Natural killer cell (primary cell): Measurements from ENCODE around the gene COL25A1. TPM values are rescaled to one million over a fixed set of nuclear protein-coding genes. Genes with fewer than 3 reads are reported as not detected.

Experiments used
- ATAC-seq, 3 donors: fragments of 150-1000 bp in 2 of 3; fragments of 200-7000 bp in 1 of 3; cut with Tn5 transposase; 1 replicate in 1 of 3; 2 replicates in 2 of 3; pipeline ENCODE4 v1.10.0; 2021; ENCODE audit warnings: mild to moderate bottlenecking in 2 of 3, moderate library complexity in 2 of 3
- DNase-seq, 2 donors: peaks; one replicate each; pipeline versions ENCODE4 v3.0.0 to v3.0.0-alpha.2; 2013 to 2021; ENCODE audit warnings: mixed read lengths in 1 of 2
- H3K27ac ChIP-seq: one replicate; pipeline ENCODE4 v1.5.1; 2013; ENCODE audit warnings: mild to moderate bottlenecking, low read length
- H3K27me3 ChIP-seq: one replicate; pipeline ENCODE4 v1.6.1; 2013; ENCODE audit warnings: low read length; ENCODE audit not compliant: control insufficient read depth, insufficient read depth
- H3K36me3 ChIP-seq: one replicate; pipeline ENCODE4 v1.6.1; 2013; ENCODE audit warnings: low read length; ENCODE audit not compliant: control insufficient read depth, insufficient read depth
- H3K4me1 ChIP-seq: one replicate; pipeline ENCODE4 v1.6.1; 2013; ENCODE audit warnings: low read length; ENCODE audit not compliant: control insufficient read depth, insufficient read depth
- H3K4me3 ChIP-seq: one replicate; pipeline ENCODE4 v1.5.1; 2013; ENCODE audit warnings: low read length
- H3K9me3 ChIP-seq: one replicate; pipeline ENCODE4 v1.6.1; 2013; ENCODE audit warnings: low read length; ENCODE audit not compliant: control insufficient read depth, insufficient read depth
- H3K27ac Mint-ChIP-seq, 2 donors: one replicate each; pipeline ENCODE4 v1.8.0; 2022; ENCODE audit warnings: mild to moderate bottlenecking in 2 of 2, mixed read lengths in 2 of 2, moderate library complexity in 1 of 2
- H3K27me3 Mint-ChIP-seq, 2 donors: one replicate each; pipeline ENCODE4 v1.8.0; 2022; ENCODE audit warnings: low read depth in 2 of 2, mixed read lengths in 2 of 2
- H3K36me3 Mint-ChIP-seq: one replicate; pipeline ENCODE4 v1.8.0; 2022; ENCODE audit warnings: mixed read lengths
- H3K4me1 Mint-ChIP-seq, 2 donors: one replicate each; pipeline ENCODE4 v1.8.0; 2022; ENCODE audit warnings: mixed read lengths in 2 of 2
- H3K4me3 Mint-ChIP-seq: one replicate; pipeline ENCODE4 v1.8.0; 2022; ENCODE audit warnings: mild to moderate bottlenecking, moderate library complexity, mixed read lengths
- H3K9me3 Mint-ChIP-seq, 2 donors: one replicate each; pipeline ENCODE4 v1.8.0; 2022; ENCODE audit warnings: mixed read lengths in 2 of 2
- CTCF ChIP-seq: fragments of 200-600 bp; IDR thresholded peaks from one replicate; pipeline ENCODE4 v1.8.0; 2022; ENCODE audit warnings: antibody characterized with exemption
- WGBS: methylation state at CpG from one replicate; pipeline ENCODE4 v1.1.7; 2013; ENCODE audit warnings: missing lambda C conversion rate; ENCODE audit not compliant: insufficient coverage; 5-methylcytosine and 5-hydroxymethylcytosine counted together
- intact Hi-C: fragments of 100-400 bp; cut with micrococcal nuclease; formaldehyde crosslinking; loops from one replicate; pipeline ENCODE4 v1.14.2; 2022
- total RNA-seq, 4 donors: library from RNA; stranded (reverse); fragments of 120-200 nt in 1 of 4; gene quantifications; one replicate each; pipeline versions ENCODE4 v1.2.3 to v1.2.4, GENCODE V29; 2013 to 2022

Gene COL25A1
- total RNA-seq, 3 donors from 2014 or later (not counting 1 experiment from before 2014, with no cell fraction given): 0.08 TPM; not detected in 2

GRCh38 chr4:109332926-109333464 lies 30.5 kb upstream of the COL25A1 start:
- no peaks in the 10 kb centered on the region for H3K4me1 ChIP-seq
- no peaks in the 10 kb centered on the region for H3K36me3 ChIP-seq
- peak in 2 of 3 donors; percentile 27 to 32 for ATAC-seq
- no peak overlapping the region for H3K27ac Mint-ChIP-seq
- H3K27me3 Mint-ChIP-seq: peaks cover 16 to 42% of the 10 kb centered on the region in 2 donors
- no peak overlapping the region for H3K27ac ChIP-seq
- TF ChIP-seq CTCF: no peak
- peaks cover 5% of the 10 kb centered on the region for H3K27me3 ChIP-seq
- H3K36me3 Mint-ChIP-seq: no peaks in the 10 kb centered on the region
- H3K4me1 Mint-ChIP-seq: no peaks in the 10 kb centered on the region
- intact Hi-C loops: no loop called here
- no peak overlapping the region for H3K4me3 ChIP-seq
- WGBS: 85% methylated on average over 2 of the region's 2 CpGs
- DNase-seq: peak in 1 of 2 donors; percentile 8
- H3K9me3 ChIP-seq: no peaks in the 10 kb centered on the region
- H3K9me3 Mint-ChIP-seq: no peaks in the 10 kb centered on the region
- H3K4me3 Mint-ChIP-seq: no peak overlapping the region

- H3K27ac ChIP-seq: no peak overlapping the region
- no peaks in the 10 kb centered on the region for H3K4me1 ChIP-seq
- H3K27me3 ChIP-seq: peaks cover 3% of the 10 kb centered on the region
- ATAC-seq (no peak), DNase-seq (no peak)
- WGBS: 86% methylated on average over 2 of the region's 2 CpGs
- peaks cover 13% of the 10 kb centered on the region for H3K9me3 ChIP-seq
- H3K4me1 Mint-ChIP-seq: no peaks in the 10 kb centered on the region
- no peak for TF ChIP-seq CTCF
- intact Hi-C loops: no loop called here
- H3K27me3 Mint-ChIP-seq: peaks cover 16 to 39% of the 10 kb centered on the region in 2 donors
- H3K27ac Mint-ChIP-seq: no peak overlapping the region
- H3K9me3 Mint-ChIP-seq: peaks cover 3 to 6% of the 10 kb centered on the region in 2 donors
- H3K36me3 ChIP-seq: no peaks in the 10 kb centered on the region
- H3K4me3 ChIP-seq: no peak overlapping the region
- H3K36me3 Mint-ChIP-seq: peaks cover 10% of the 10 kb centered on the region
- H3K4me3 Mint-ChIP-seq: no peak overlapping the region
Measured at GRCh38 chr4:109327641-109328040, 25.2 kb upstream of the COL25A1 start.

GRCh38 chr4:109325698-109326097 lies 23.2 kb upstream of the COL25A1 start:
- H3K9me3 Mint-ChIP-seq: peaks cover 7 to 8% of the 10 kb centered on the region in 2 donors
- H3K9me3 ChIP-seq: peaks cover 17% of the 10 kb centered on the region

More at GRCh38 chr4:109325698-109326097, 23.2 kb upstream of the COL25A1 start:
- intact Hi-C loops: no loop called here
- no peak overlapping the region for H3K4me3 ChIP-seq
- DNase-seq: no peak
- H3K27ac ChIP-seq: no peak overlapping the region
- Mint-ChIP-seq H3K27me3 (peaks cover 11 to 45% of the 10 kb centered on the region in 2 donors), H3K4me1 (no peaks in the 10 kb centered on the region), H3K36me3 (peaks cover 18% of the 10 kb centered on the region), H3K4me3 (no peak overlapping the region), H3K27ac (no peak overlapping the region)
- no peak for TF ChIP-seq CTCF
- no peak for ATAC-seq
- no peaks in the 10 kb centered on the region for H3K4me1 ChIP-seq
- no peaks in the 10 kb centered on the region for H3K36me3 ChIP-seq
- 80% methylated on average over 2 of the region's 2 CpGs for WGBS
- peaks cover 3% of the 10 kb centered on the region for H3K27me3 ChIP-seq
